Left ventricle myocardium superior (tissue), 1 donor: ENCODE measurements around the gene SAA2. TPM values are rescaled to one million over a fixed set of nuclear protein-coding genes. Genes with fewer than 3 reads are reported as not detected.
"Not testable (repeated sequence)": the region's sequence is repeated elsewhere in the genome, so short reads cannot be mapped to it uniquely, and the experiment has no call there.

Experiments
- ATAC-seq: fragments of 200-7000 bp; cut with Tn5 transposase; one replicate; pipeline ENCODE4 v1.9.1; 2020; ENCODE audit warnings: mild to moderate bottlenecking, moderate library complexity
- DNase-seq: peaks from one replicate; pipeline ENCODE4 v3.0.0-alpha.2; 2020
- intact Hi-C: fragments of 100-400 bp; cut with micrococcal nuclease; formaldehyde crosslinking; loops from one replicate; pipeline ENCODE4 v1.11.0; 2022
- total RNA-seq: library from RNA; stranded (reverse); fragmentation: NEBNext Ultra II Directional; extraction: Animal tissue kit (Norgen Biotek cat#: 25700); gene quantifications from one replicate; pipeline ENCODE4 v1.2.1, GENCODE V29; 2021
- donor health status: DM: no; HTN: yes; CAD: no; lungs with severe emphysema.

Gene SAA2
- total RNA-seq, 1 donor from 2014 or later = 2.8 TPM

GRCh38 chr11:18254781-18255361, 6.4 kb upstream of the SAA2 start:
- ATAC-seq (no peak), DNase-seq (no peak)
- intact Hi-C loops = no loop called here

GRCh38 chr11:18253778-18254338, 5.4 kb upstream of the SAA2 start:
- intact Hi-C loops = no loop called here
- ATAC-seq (no peak), DNase-seq (no peak)

- no peak for ATAC-seq
- DNase-seq = no peak
- intact Hi-C loops = no loop called here
Measured at GRCh38 chr11:18253233-18253632, 4.8 kb upstream of the SAA2 start.

- intact Hi-C loops, ATAC-seq, DNase-seq: not testable (repeated sequence)
Measured at GRCh38 chr11:18247191-18247581, 1.3 kb downstream of the SAA2 start.

DNA sequence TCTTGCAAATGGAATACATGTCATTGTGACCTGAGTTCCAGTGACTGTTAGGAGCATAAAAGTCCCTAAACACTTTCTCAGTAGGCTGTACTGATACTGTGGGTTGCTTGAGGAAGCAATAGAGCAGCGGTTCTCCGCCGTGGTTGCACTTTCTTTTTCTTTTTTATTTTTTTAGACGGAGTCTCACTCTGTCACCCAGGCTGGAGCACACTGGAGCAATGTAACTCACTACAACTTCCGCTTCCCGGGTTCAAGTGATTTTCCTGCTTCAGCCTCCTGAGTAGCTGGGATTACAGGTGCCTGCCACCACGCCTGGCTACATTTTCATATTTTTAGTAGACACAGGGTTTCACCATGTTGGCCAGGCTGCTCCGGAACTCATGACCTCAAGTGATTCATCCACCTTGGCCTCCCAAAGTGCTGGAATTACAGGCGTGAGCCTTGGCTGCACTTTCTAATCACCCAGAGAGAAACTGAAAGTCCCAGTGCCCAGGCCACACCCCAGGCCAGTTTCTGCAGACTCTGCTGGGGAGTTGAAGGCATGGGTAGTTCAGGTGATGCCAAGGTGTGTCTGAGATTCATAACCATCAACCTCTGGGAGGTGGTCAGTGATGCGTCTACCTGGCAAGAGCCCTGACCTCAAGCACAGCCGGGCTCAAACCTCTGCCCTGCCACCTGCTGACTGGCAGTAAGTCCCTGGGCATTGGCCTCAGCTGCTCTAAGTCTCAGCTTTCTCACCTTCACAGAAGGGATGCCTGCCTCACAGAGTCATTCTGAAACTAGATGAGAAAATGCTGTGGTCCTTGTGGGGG, 1.9 kb downstream of the SAA2 start:
- DNase-seq, ATAC-seq, intact Hi-C loops: not testable (repeated sequence)

DNA sequence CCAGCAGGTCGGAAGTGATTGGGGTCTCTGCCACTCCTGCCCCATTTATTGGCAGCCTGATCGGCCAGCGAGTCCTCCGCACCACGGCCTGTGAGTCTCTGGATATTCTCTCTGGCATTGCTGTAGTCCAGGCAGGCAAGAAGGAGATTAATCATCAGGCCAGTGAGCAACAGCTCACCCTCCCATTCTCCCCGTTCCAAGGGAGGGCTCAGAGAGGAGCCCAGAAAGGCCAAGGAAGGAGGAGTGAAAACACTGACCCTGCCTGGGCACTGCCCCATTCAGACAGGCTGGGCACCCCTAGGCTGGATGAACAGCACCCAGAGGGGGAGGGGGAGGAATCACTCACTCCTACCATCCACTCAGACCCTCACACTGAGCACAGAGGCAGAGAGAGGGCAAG, 3.1 kb downstream of the SAA2 start:
- intact Hi-C loops = no loop called here
- no peak for DNase-seq
- no peak for ATAC-seq

GRCh38 chr11:18243783-18244362, 4.6 kb downstream of the SAA2 start:
- DNase-seq (no peak), ATAC-seq (no peak)
- intact Hi-C loops = no loop called here

DNA sequence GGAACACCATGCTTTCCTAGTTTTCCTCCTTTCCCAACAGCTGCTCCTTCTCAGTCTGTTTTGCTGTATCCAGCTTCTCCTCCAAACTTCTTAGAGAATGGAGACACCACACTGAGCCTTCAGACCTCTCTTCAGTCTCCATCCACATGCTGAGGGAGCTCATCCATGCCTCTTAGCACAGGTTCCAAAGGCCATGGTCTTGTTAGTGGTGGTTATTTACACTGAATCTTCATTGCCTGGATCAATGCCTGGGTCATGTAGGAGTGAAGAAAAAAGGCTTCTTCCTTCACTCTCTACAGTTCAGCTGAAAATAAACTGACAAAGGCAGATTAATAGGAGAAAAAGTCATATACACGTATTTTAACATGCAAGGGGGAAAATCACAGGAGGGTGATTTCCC, 8.8 kb downstream of the SAA2 start:
- intact Hi-C loops = no loop called here
- DNase-seq (no peak), ATAC-seq (no peak)

- DNase-seq (no peak), ATAC-seq (no peak)
- intact Hi-C loops = no loop called here
Measured at GRCh38 chr11:18236664-18237356, 11.7 kb downstream of the SAA2 start, which contains the start of gene SAA4. Gene SAA4 (minus strand): TSS chr11:18236802. CDS start chr11:18235926, 876 bp downstream.

- DNase-seq (no peak), ATAC-seq (no peak)
- intact Hi-C loops = no loop called here
Measured at GRCh38 chr11:18235394-18236334, 12.8 kb downstream of the SAA2 start.

GRCh38 chr11:18233912-18234311, 14.6 kb downstream of the SAA2 start:
- intact Hi-C loops = no loop called here
- DNase-seq (no peak), ATAC-seq (no peak)

DNA sequence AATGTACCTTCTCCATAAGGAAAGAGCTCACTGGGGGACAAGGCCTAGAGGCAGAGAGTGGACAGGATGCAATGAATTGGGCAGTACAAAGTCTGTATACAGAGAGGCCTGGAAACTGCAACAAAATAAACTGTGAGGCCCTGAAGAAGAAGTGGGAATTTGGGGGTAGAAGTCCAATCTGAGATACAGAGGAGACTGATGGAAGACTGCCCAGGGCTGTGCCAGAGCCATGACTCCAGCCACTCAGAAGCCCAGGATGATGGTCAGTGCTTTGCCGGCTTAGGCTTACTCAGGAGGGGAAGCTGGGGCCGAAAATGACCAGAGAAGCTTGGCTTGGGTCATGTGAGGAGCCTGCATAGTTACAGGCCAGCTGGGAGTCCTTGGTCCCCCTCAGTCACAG, 17.6 kb downstream of the SAA2 start:
- no peak for DNase-seq
- ATAC-seq = no peak
- intact Hi-C loops = no loop called here

DNA sequence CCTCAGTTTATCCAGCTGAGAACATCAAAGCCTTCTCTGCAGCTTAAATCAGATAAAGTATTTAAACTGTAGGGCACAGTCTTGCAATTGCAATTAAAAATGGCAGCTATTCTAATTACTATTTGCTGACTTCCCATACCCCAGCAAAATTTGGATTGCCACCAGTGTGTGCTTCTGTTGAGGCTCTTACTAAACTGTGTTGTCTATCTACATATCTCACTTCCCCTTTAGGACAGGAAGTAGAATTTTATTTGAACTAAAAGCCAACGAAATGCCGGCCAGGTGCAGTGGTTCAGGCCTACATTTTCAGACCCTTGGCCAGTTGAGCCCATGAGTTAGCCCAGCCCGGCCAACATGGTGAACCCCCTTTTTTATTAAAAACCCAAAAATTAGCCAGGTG, 19.0 kb downstream of the SAA2 start:
- intact Hi-C loops = no loop called here
- ATAC-seq = no peak
- DNase-seq = no peak

GRCh38 chr11:18225913-18226312, 22.6 kb downstream of the SAA2 start:
- DNase-seq (no peak), ATAC-seq (no peak)
- intact Hi-C loops = no loop called here

DNA sequence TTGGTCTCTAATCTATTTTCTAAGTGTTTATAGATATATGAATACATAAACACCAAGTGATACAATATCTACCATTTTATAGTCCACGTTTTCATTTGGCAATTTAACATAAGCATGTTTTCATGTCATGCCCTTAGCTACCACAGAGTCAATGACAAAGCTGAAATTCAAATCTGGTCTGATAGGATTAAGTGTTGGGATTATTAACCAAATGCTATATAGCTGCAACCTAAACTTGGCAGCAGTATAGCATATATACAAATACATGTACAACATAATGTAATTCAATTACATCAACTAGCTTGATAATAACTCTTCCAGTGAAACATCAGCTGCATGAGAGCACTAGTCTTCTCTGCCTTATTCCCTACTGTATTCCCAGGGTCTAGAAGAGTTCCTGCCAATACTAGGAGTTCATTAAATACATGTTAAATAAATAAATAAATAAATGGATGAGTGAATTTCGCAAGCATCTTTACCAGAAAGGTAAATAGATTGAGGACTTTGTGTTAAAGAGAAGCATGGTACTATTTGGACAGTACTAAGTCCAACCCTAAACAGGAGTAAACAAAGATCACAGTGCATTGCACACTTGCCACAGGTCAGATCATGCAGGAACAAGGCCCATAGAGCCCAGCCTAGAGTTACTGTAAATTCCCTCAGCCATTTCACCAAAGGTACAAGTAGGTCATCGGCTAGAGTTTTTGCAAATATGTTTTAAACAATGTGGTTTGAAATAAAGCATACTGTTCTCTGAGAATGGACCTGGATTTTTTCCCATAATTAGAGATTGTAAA, 24.7 kb downstream of the SAA2 start:
- intact Hi-C loops = no loop called here
- DNase-seq = no peak
- ATAC-seq = no peak

- ATAC-seq (no peak), DNase-seq (no peak)
- intact Hi-C loops = no loop called here
Measured at GRCh38 chr11:18222814-18223421, 25.6 kb downstream of the SAA2 start.

GRCh38 chr11:18221274-18221876, 27.1 kb downstream of the SAA2 start:
- DNase-seq (no peak), ATAC-seq (no peak)
- intact Hi-C loops = no loop called here
